Chondrocyte (in vitro differentiated cells): ENCODE data around the gene NFYC. TPM values are rescaled to one million over a fixed set of nuclear protein-coding genes. Genes with fewer than 3 reads are reported as not detected.

Experiments used
- DNase-seq: peaks from one replicate; pipeline ENCODE4 v3.0.0; 2021; ENCODE audit warnings: mixed read lengths, low spot score
- H3K27ac Mint-ChIP-seq: one replicate; pipeline ENCODE4 v1.8.0; 2021; ENCODE audit warnings: mild to moderate bottlenecking, moderate library complexity, mixed read lengths; ENCODE audit not compliant: unreplicated experiment
- H3K27me3 Mint-ChIP-seq: 2 replicates; pipeline ENCODE4 v1.8.0; 2021; ENCODE audit warnings: low read depth, mixed read lengths
- H3K36me3 Mint-ChIP-seq: 2 replicates; pipeline ENCODE4 v1.8.0; 2021; ENCODE audit warnings: low read depth, mixed read lengths
- H3K4me1 Mint-ChIP-seq: 2 replicates; pipeline ENCODE4 v1.8.0; 2021; ENCODE audit warnings: low read depth, mild to moderate bottlenecking, mixed read lengths
- H3K4me3 Mint-ChIP-seq: one replicate; pipeline ENCODE4 v1.8.0; 2021; ENCODE audit warnings: mild to moderate bottlenecking, moderate library complexity, mixed read lengths; ENCODE audit not compliant: unreplicated experiment
- H3K9me3 Mint-ChIP-seq: 2 replicates; pipeline ENCODE4 v1.8.0; 2021; ENCODE audit warnings: low read depth, mixed read lengths
- CTCF ChIP-seq: fragments of 200-600 bp; sonication (generic); IDR thresholded peaks from 2 replicates; pipeline ENCODE4 v1.5.0; 2021; ENCODE audit warnings: antibody characterized with exemption, mild to moderate bottlenecking, moderate library complexity
- total RNA-seq: library from RNA; stranded (reverse); gene quantifications from 3 replicates; pipeline ENCODE4 v1.2.1, GENCODE V29; 2021

Gene NFYC
- total RNA-seq, 1 donor from 2014 or later: 35.8 TPM

DNA sequence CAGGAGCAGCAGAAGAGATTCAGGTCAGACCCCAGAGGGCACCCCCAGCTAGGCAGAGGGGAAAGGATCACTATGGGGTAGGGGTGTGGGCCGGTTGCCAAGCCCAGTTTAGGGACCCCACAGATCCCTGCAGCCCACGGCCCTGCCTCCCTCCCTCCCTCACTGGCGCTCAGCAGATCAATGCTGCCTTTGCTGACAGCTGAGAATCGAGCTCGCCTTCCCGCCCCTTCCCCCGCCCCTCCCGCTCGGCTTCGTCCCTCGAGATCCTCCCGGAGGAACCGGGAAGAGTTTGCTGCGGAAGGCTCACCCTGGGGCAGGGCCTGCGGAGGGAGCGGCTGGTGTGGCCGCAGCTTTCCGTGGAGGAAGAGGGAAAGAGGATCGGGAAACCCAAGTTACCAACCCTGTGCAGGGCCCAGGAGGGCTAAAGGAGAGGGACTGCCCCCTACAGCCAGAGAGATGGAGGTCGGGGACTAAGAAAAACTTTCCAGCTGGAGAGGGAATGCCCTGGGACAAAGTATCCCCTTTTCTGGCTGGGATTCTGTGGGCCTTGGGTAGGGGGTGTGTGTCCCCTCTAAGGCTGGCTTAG lies 91.0 kb downstream of the NFYC start:
- Mint-ChIP-seq H3K9me3 (peaks cover under 1% of the 10 kb centered on the region), H3K27me3 (peaks cover 3% of the 10 kb centered on the region), H3K4me3 (peak overlapping the region; percentile 75), H3K27ac (no peak overlapping the region), H3K4me1 (peaks cover 20% of the 10 kb centered on the region), H3K36me3 (peaks cover 2% of the 10 kb centered on the region)
- peak; percentile 78 for DNase-seq
- TF ChIP-seq CTCF: peak; percentile 65

- DNase-seq: peak; percentile 76
- H3K36me3 Mint-ChIP-seq: peaks cover 2% of the 10 kb centered on the region
- H3K27me3 Mint-ChIP-seq: peaks cover 3% of the 10 kb centered on the region
- H3K27ac Mint-ChIP-seq: no peak within 1 kb of the TSS
- H3K9me3 Mint-ChIP-seq: no peaks in the 10 kb centered on the region
- TF ChIP-seq CTCF: no peak
- peak within 1 kb of the TSS; percentile 75 for H3K4me3 Mint-ChIP-seq
- H3K4me1 Mint-ChIP-seq: peaks cover 23% of the 10 kb centered on the region
Measured at GRCh38 chr1:40783001-40783905, 91.7 kb downstream of the NFYC start, which contains the start of gene KCNQ4. Gene KCNQ4 (plus strand): TSS chr1:40783787. CDS start chr1:40784094, 307 bp downstream.

- H3K9me3 Mint-ChIP-seq: no peaks in the 10 kb centered on the region
- peaks cover 3% of the 10 kb centered on the region for H3K27me3 Mint-ChIP-seq
- H3K4me1 Mint-ChIP-seq: peaks cover 23% of the 10 kb centered on the region
- H3K27ac Mint-ChIP-seq: no peak overlapping the region
- H3K4me3 Mint-ChIP-seq: peak overlapping the region; percentile 68
- no peak for TF ChIP-seq CTCF
- no peaks in the 10 kb centered on the region for H3K36me3 Mint-ChIP-seq
- peak; percentile 68 for DNase-seq
Measured at GRCh38 chr1:40784141-40784770, 92.8 kb downstream of the NFYC start.

- peak; percentile 76 for DNase-seq
- TF ChIP-seq CTCF: no peak
- Mint-ChIP-seq H3K27ac (no peak overlapping the region), H3K27me3 (peaks cover 3% of the 10 kb centered on the region), H3K9me3 (no peaks in the 10 kb centered on the region), H3K36me3 (no peaks in the 10 kb centered on the region), H3K4me1 (peaks cover 28% of the 10 kb centered on the region), H3K4me3 (peak overlapping the region; percentile 68)
Measured at GRCh38 chr1:40784771-40785151, 93.3 kb downstream of the NFYC start.

GRCh38 chr1:40785446-40785845 lies 93.9 kb downstream of the NFYC start:
- H3K27me3 Mint-ChIP-seq: peaks cover 3% of the 10 kb centered on the region
- no peak for TF ChIP-seq CTCF
- H3K27ac Mint-ChIP-seq: no peak overlapping the region

More at GRCh38 chr1:40785446-40785845, 93.9 kb downstream of the NFYC start:
- Mint-ChIP-seq H3K9me3 (no peaks in the 10 kb centered on the region), H3K36me3 (no peaks in the 10 kb centered on the region), H3K4me3 (peak overlapping the region; percentile 31), H3K4me1 (peaks cover 31% of the 10 kb centered on the region)
- peak; percentile 65 for DNase-seq
